ENCODE data around the gene LYRM2. TPM values are rescaled to one million over a fixed set of nuclear protein-coding genes. Genes with fewer than 3 reads are reported as not detected.

The LYRM2 gene
- total RNA-seq, 1 donor, result 24.2 TPM

DNA sequence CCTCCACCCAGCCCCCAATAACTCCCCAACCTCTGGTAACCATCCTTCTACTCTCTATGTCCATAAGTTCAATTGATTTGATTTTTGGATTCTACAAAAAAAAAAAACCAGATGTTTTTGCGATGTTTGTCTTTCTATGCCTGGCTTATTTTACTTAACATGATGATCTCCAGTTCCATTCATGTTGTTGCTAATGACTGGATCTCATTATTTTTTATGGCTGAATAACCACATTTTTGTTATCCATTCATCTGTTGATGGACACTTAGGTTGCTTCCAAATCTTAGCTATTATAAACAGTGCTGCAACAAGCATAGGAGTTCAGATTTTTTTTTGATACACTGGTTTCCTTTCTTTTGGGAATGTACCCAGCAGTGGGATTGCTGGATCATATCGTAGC is 98.8 kb downstream of the LYRM2 start:
- DNase-seq (ENCODE audit: low read depth), result no peak
- no peak overlapping the region for H3K4me3 ChIP-seq (ENCODE audit: low read depth, low read length)
- TF ChIP-seq CTCF (IDR thresholded peaks at IDR 0.05; ENCODE audit: insufficient read depth, low read depth, low read length), result no peak

DNA sequence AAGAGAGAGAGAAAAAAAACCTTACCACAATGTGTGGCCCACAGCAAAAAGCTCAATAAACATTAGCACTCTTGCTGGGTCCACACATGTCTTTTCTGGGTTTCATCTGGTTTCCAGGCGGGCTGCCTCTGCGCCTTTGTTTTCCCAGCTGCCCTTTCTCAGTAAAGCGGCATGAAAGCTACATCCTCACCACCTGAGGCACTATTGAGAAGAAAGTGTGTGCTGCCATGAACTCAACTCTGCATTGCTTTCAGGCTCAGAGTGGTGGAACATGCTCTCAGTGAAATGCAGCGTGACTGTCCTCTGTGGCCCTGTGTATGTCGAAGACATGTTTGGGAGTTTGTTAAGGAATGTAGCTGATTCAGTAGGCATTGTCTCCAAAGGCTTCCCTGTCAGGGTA is 102.3 kb downstream of the LYRM2 start:
- no peak for TF ChIP-seq CTCF (IDR thresholded peaks at IDR 0.05; ENCODE audit: insufficient read depth, low read depth, low read length)
- DNase-seq (ENCODE audit: low read depth), result no peak
- no peak overlapping the region for H3K4me3 ChIP-seq (ENCODE audit: low read depth, low read length)

- no peak for TF ChIP-seq CTCF (IDR thresholded peaks at IDR 0.05; ENCODE audit: insufficient read depth, low read depth, low read length)
- DNase-seq (ENCODE audit: low read depth), result no peak
- no peak overlapping the region for H3K4me3 ChIP-seq (ENCODE audit: low read depth, low read length)
These were observed 107.6 kb downstream of the LYRM2 start for GRCh38 chr6:89530982-89531381.

- DNase-seq (ENCODE audit: low read depth), result no peak
- no peak overlapping the region for H3K4me3 ChIP-seq (ENCODE audit: low read depth, low read length)
- TF ChIP-seq CTCF (IDR thresholded peaks at IDR 0.05; ENCODE audit: insufficient read depth, low read depth, low read length), result no peak
These were observed 109.7 kb downstream of the LYRM2 start for GRCh38 chr6:89528866-89529265.

GRCh38 chr6:89527634-89528033 is 110.9 kb downstream of the LYRM2 start:
- no peak overlapping the region for H3K4me3 ChIP-seq (ENCODE audit: low read depth, low read length)
- no peak for DNase-seq (ENCODE audit: low read depth)
- no peak for TF ChIP-seq CTCF (IDR thresholded peaks at IDR 0.05; ENCODE audit: insufficient read depth, low read depth, low read length)

GRCh38 chr6:89526563-89526869 is 112.0 kb downstream of the LYRM2 start:
- DNase-seq (ENCODE audit: low read depth), result no peak
- H3K4me3 ChIP-seq (ENCODE audit: low read depth, low read length), result no peak overlapping the region
- TF ChIP-seq CTCF (IDR thresholded peaks at IDR 0.05; ENCODE audit: insufficient read depth, low read depth, low read length), result no peak

GRCh38 chr6:89525786-89526562 is 112.6 kb downstream of the LYRM2 start:
- H3K4me3 ChIP-seq (ENCODE audit: low read depth, low read length), result no peak overlapping the region
- DNase-seq (ENCODE audit: low read depth), result no peak
- TF ChIP-seq CTCF (IDR thresholded peaks at IDR 0.05; ENCODE audit: insufficient read depth, low read depth, low read length), result no peak
